ENCODE measurements around the gene FANCD2.

GRCh38 chr3:10047876-10048275, 21.6 kb downstream of the FANCD2 start:
- no peak for TF ChIP-seq CTCF (IDR thresholded peaks at IDR 0.05)
- no peak for TF ChIP-seq POLR2A (IDR thresholded peaks at IDR 0.05)
